ENCODE measurements around the gene PLPPR1.

The PLPPR1 gene

DNA sequence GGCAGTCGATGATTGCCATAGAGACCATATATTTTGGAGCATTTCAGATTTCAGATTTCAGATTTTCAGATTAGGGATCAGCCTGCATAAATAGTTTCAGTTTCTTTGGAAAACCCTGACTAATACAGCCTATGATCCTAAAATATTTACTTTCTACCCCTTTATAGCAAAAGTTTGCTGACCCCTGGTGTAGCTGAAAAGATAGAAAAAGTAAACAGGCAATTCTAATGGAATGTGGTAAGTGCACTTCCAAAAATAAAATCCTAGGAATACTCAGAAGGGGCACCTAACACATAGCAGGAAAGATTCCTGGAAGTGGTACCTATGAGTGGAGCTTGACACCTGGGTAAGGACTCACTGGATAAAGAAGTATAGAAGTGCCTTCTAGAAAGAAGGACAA is 321.8 kb downstream of the PLPPR1 start:
- Histone ChIP-seq H3K9me3 (replicated peaks; ENCODE audit: insufficient read depth, low read length) (no peaks in the 10 kb centered on the region), H3K9me2 (replicated peaks; ENCODE audit: insufficient read depth, low read length) (no peaks in the 10 kb centered on the region), H3K36me3 (replicated peaks; ENCODE audit: insufficient read depth, low read length) (no peaks in the 10 kb centered on the region), H3K27ac (ENCODE audit: low read length) (no peak overlapping the region), H4K20me1 (ENCODE audit: insufficient read depth, low read length) (no peaks in the 10 kb centered on the region), H3K4me1 (ENCODE audit: low read length) (no peaks in the 10 kb centered on the region), H3K4me2 (ENCODE audit: low read depth, low read length) (no peak overlapping the region), H3F3A (ENCODE audit: insufficient read depth, low read length) (no peaks in the 10 kb centered on the region), H3K27me3 (replicated peaks; ENCODE audit: insufficient read depth, low read length) (no peaks in the 10 kb centered on the region), H2AFZ (ENCODE audit: low read length) (no peak overlapping the region), H3K4me3 (ENCODE audit: low read length) (no peak overlapping the region), H3K9ac (ENCODE audit: low read length) (no peak overlapping the region), H3K79me2 (ENCODE audit: low read length) (no peaks in the 10 kb centered on the region)
- no peak for TF ChIP-seq EZH2 (optimal IDR thresholded peaks at IDR 0.05; ENCODE audit: low read depth, low read length)
- no peak for TF ChIP-seq EZH2phosphoT487 (IDR thresholded peaks at IDR 0.05; ENCODE audit: low read length)
- TF ChIP-seq CTCF (IDR thresholded peaks at IDR 0.05; ENCODE audit: low read length): no peak
- DNase-seq: no peak

GRCh38 chr9:101352892-101353463 is 324.5 kb downstream of the PLPPR1 start:
- H3K79me2 ChIP-seq (ENCODE audit: low read length): no peaks in the 10 kb centered on the region
- H4K20me1 ChIP-seq (ENCODE audit: insufficient read depth, low read length): no peaks in the 10 kb centered on the region
- H2AFZ ChIP-seq (ENCODE audit: low read length): no peak overlapping the region

DNA sequence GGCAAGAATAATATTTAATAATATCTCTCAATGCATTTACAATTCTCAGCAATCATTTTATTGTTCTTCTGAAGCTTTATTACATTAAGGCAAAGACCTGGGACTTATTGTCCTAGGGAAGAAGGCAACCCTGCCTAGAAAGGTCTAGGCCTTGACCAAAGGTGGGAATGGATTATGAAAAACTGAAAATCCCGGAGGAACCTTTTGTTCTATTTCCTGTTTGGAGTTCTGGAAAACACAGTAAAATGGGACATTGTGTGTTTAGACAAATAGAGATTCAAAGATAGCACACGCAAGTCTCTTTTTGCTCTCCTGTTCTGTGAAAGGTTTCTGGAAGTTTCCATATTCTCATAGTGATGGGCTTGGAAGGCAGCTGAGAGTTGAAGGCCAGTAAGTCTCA is 325.2 kb downstream of the PLPPR1 start:
- no peak overlapping the region for H3K27ac ChIP-seq (ENCODE audit: low read length)

More at GRCh38 chr9:101352892-101353463, 324.5 kb downstream of the PLPPR1 start:
- no peaks in the 10 kb centered on the region for H3K36me3 ChIP-seq (replicated peaks; ENCODE audit: insufficient read depth, low read length)
- H3K4me2 ChIP-seq (ENCODE audit: low read depth, low read length): no peak overlapping the region
- H3K4me3 ChIP-seq (ENCODE audit: low read length): no peak overlapping the region
- no peak overlapping the region for H3K9ac ChIP-seq (ENCODE audit: low read length)
- no peaks in the 10 kb centered on the region for H3K9me3 ChIP-seq (replicated peaks; ENCODE audit: insufficient read depth, low read length)
- no peaks in the 10 kb centered on the region for H3F3A ChIP-seq (ENCODE audit: insufficient read depth, low read length)
- TF ChIP-seq CTCF (IDR thresholded peaks at IDR 0.05; ENCODE audit: low read length) (no peak), EZH2phosphoT487 (IDR thresholded peaks at IDR 0.05; ENCODE audit: low read length) (no peak), EZH2 (optimal IDR thresholded peaks at IDR 0.05; ENCODE audit: low read depth, low read length) (no peak)
- H3K27ac ChIP-seq (ENCODE audit: low read length): no peak overlapping the region
- DNase-seq: no peak
- no peaks in the 10 kb centered on the region for H3K4me1 ChIP-seq (ENCODE audit: low read length)
- no peaks in the 10 kb centered on the region for H3K27me3 ChIP-seq (replicated peaks; ENCODE audit: insufficient read depth, low read length)
- H3K9me2 ChIP-seq (replicated peaks; ENCODE audit: insufficient read depth, low read length): no peaks in the 10 kb centered on the region

More for the DNA sequence above, 325.2 kb downstream of the PLPPR1 start:
- Histone ChIP-seq H3K79me2 (ENCODE audit: low read length) (no peaks in the 10 kb centered on the region), H2AFZ (ENCODE audit: low read length) (no peak overlapping the region), H3K36me3 (replicated peaks; ENCODE audit: insufficient read depth, low read length) (no peaks in the 10 kb centered on the region), H3K9ac (ENCODE audit: low read length) (no peak overlapping the region), H3K9me3 (replicated peaks; ENCODE audit: insufficient read depth, low read length) (no peaks in the 10 kb centered on the region), H3F3A (ENCODE audit: insufficient read depth, low read length) (no peaks in the 10 kb centered on the region), H3K4me1 (ENCODE audit: low read length) (no peaks in the 10 kb centered on the region), H3K27me3 (replicated peaks; ENCODE audit: insufficient read depth, low read length) (no peaks in the 10 kb centered on the region), H3K4me2 (ENCODE audit: low read depth, low read length) (no peak overlapping the region), H3K9me2 (replicated peaks; ENCODE audit: insufficient read depth, low read length) (no peaks in the 10 kb centered on the region), H4K20me1 (ENCODE audit: insufficient read depth, low read length) (no peaks in the 10 kb centered on the region), H3K4me3 (ENCODE audit: low read length) (no peak overlapping the region)
- no peak for DNase-seq
- TF ChIP-seq CTCF (IDR thresholded peaks at IDR 0.05; ENCODE audit: low read length): no peak
